ENCODE measurements around the gene PRPSAP1. TPM values are rescaled to one million over a fixed set of nuclear protein-coding genes. Genes with fewer than 3 reads are reported as not detected.
A peak's percentile ranks its signal among the peaks of the same experiment; 100 is the strongest.

PRPSAP1 gene
- total RNA-seq, 2 experiments from 2014 or later = 53.3 to 111 TPM

DNA sequence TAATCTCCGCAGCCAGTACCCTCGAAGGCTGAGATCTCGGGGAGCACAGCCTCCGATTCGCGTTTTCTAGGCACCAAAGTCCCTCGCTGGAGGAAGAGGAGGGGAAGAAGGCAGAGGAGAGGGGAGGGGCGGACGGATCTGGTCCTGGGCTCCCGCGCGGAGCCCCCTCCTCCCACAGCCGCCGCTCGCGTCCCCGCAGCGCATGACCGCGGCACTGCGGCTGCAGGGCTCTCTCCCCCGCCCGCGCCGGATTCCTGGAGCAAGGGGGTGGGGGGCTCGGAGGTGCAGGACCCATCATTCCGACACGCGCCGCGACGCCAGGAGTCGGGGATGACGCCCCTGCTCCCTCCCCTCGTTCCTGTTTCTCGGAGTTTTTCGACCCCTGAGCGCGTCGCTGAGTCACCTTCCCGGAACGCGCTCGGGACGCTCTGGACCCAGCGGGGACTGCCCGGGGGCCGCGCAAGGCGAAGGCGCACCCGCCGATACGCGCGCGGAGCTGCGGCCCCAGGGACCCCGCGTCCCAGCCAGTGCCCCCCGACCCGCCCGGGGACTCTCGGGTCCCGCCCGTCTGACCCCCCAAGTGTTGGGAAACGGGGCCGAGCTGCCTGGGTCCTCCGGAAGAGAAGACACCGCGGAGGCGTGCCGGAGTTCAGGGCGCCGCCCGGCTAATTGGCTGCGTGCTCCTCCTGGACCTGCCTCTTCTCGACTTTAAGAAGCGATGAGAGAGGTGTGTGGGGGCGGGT lies 29.3 kb upstream of the PRPSAP1 start:
- intact Hi-C loops (cut with micrococcal nuclease; ENCODE audit: unreplicated experiment) = no loop called here
- Histone ChIP-seq H3K4me3 (ENCODE audit: low read depth, low read length, poor library complexity, severe bottlenecking) (peak overlapping the region; percentile 64), H4K20me1 (ENCODE audit: insufficient read depth, low read length) (no peaks in the 10 kb centered on the region), H3K4me2 (ENCODE audit: low read length) (peak overlapping the region; percentile 97), H3K4me1 (ENCODE audit: insufficient read depth, low read length, poor library complexity, severe bottlenecking) (peaks cover 29% of the 10 kb centered on the region), H3K9me3 (ENCODE audit: low read length) (no peaks in the 10 kb centered on the region), H3K79me2 (ENCODE audit: insufficient read depth, low read depth, low read length) (no peaks in the 10 kb centered on the region), H3K27ac (ENCODE audit: low read depth, low read length, poor library complexity, severe bottlenecking) (no peak overlapping the region), H3K36me3 (ENCODE audit: insufficient read depth, low read length) (peaks cover 2% of the 10 kb centered on the region; the same call in 1 of the 2 replicates), H3K9me2 (ENCODE audit: insufficient read depth, low read length) (no peaks in the 10 kb centered on the region), H2AFZ (ENCODE audit: low read length) (peak overlapping the region; percentile 62; the same call in 1 of the 2 replicates)
- BruUV-seq (replicated peaks) = no TSS peak
- TF ChIP-seq EZH2phosphoT487 (IDR thresholded peaks at IDR 0.05; ENCODE audit: borderline replicate concordance, low read depth, low read length) = no peak
- TF ChIP-seq, protein P1, sequence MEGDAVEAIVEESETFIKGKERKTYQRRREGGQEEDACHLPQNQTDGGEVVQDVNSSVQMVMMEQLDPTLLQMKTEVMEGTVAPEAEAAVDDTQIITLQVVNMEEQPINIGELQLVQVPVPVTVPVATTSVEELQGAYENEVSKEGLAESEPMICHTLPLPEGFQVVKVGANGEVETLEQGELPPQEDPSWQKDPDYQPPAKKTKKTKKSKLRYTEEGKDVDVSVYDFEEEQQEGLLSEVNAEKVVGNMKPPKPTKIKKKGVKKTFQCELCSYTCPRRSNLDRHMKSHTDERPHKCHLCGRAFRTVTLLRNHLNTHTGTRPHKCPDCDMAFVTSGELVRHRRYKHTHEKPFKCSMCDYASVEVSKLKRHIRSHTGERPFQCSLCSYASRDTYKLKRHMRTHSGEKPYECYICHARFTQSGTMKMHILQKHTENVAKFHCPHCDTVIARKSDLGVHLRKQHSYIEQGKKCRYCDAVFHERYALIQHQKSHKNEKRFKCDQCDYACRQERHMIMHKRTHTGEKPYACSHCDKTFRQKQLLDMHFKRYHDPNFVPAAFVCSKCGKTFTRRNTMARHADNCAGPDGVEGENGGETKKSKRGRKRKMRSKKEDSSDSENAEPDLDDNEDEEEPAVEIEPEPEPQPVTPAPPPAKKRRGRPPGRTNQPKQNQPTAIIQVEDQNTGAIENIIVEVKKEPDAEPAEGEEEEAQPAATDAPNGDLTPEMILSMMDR (conservative IDR thresholded peaks at IDR 0.05; ENCODE audit: low read length) = no peak
- no peak for DNase-seq (ENCODE audit: low spot score)
- ChIA-PET POLR2A (interaction anchor here (0.5 to 0.6 kb wide), 3 partner anchors 12 to 58 kb away, joined by 3 to 4 read pairs (median 4); no protein-coding TSS in a partner anchor), CTCF (ENCODE audit: unreplicated experiment) (interaction anchor here (0.7 kb wide), 1 partner anchor 75 kb away, joined by 6 read pairs; no protein-coding TSS in a partner anchor)

DNA sequence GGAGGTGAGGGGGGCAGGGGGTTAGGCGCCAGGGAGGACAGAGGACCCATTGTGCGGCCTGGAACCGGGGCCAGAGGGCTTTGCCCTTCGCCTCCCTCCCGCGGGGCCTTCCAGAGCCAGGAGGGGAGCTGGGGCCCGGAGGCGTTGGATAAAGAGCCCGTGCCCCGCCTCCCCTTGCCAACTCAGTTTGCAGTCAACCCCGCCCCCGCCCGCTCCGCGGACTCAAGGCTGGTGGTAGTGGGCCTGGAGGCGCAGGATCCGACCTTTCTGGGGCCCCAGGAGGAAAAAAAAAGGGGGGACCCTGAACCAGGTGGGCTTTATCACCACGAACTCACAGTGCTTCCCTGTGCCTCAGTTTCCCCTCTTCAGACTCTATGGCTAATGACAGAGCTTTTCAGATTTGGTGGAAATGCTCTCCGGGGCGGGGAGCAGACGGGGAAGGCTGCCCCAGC lies 28.7 kb upstream of the PRPSAP1 start:
- Histone ChIP-seq H3K27ac (ENCODE audit: low read depth, low read length, poor library complexity, severe bottlenecking) (no peak overlapping the region), H3K4me1 (ENCODE audit: insufficient read depth, low read length, poor library complexity, severe bottlenecking) (peaks cover 29% of the 10 kb centered on the region), H3K9me2 (ENCODE audit: insufficient read depth, low read length) (no peaks in the 10 kb centered on the region), H3K79me2 (ENCODE audit: insufficient read depth, low read depth, low read length) (no peaks in the 10 kb centered on the region), H3K4me2 (ENCODE audit: low read length) (peak overlapping the region; percentile 97; the same call in 1 of the 2 replicates), H2AFZ (ENCODE audit: low read length) (no peak overlapping the region), H3K36me3 (ENCODE audit: insufficient read depth, low read length) (no peaks in the 10 kb centered on the region), H3K9me3 (ENCODE audit: low read length) (no peaks in the 10 kb centered on the region), H3K4me3 (ENCODE audit: low read depth, low read length, poor library complexity, severe bottlenecking) (no peak overlapping the region), H4K20me1 (ENCODE audit: insufficient read depth, low read length) (no peaks in the 10 kb centered on the region)
- BruUV-seq (replicated peaks) = no TSS peak
- no peak for TF ChIP-seq EZH2phosphoT487 (IDR thresholded peaks at IDR 0.05; ENCODE audit: borderline replicate concordance, low read depth, low read length)
- TF ChIP-seq, protein P1 (conservative IDR thresholded peaks at IDR 0.05; ENCODE audit: low read length) = no peak
- intact Hi-C loops (cut with micrococcal nuclease; ENCODE audit: unreplicated experiment) = no loop called here
- DNase-seq (ENCODE audit: low spot score) = no peak
- ChIA-PET CTCF (ENCODE audit: unreplicated experiment) (no interaction called here), POLR2A (interaction anchor here (0.5 kb wide), 1 partner anchor 57 kb away, joined by 3 read pairs; no protein-coding TSS in a partner anchor)
